Right atrium auricular region (tissue), 2 donors: Measurements from ENCODE around the gene ADRA2A. TPM values are rescaled to one million over a fixed set of nuclear protein-coding genes. Genes with fewer than 3 reads are reported as not detected.
A peak's percentile ranks its signal among the peaks of the same experiment; 100 is the strongest.

Experiments
- DNase-seq: peaks from one replicate; pipeline ENCODE4 v3.0.0-alpha.2; 2019; ENCODE audit warnings: low spot score
- H3K27ac ChIP-seq, 2 donors: fragments of 200-600 bp; sonication (generic); 1 replicate in 1 of 2; 2 replicates in 1 of 2; pipeline ENCODE4 v1.5.1; 2016 to 2019
- H3K27me3 ChIP-seq, 2 donors: fragments of 200-600 bp; sonication (generic); one replicate each; pipeline versions ENCODE4 v1.5.1 to v1.6.0; 2017 to 2019
- H3K36me3 ChIP-seq: fragments of 200-600 bp; sonication (generic); one replicate; pipeline ENCODE4 v1.5.1; 2016
- H3K4me1 ChIP-seq, 2 donors: fragments of 200-600 bp; sonication (generic); one replicate each; pipeline versions ENCODE4 v1.5.1 to v1.6.0; 2017 to 2019
- H3K4me3 ChIP-seq, 2 donors: fragments of 200-600 bp; sonication (generic); 1 replicate in 1 of 2; 2 replicates in 1 of 2; pipeline ENCODE4 v1.5.1; 2017 to 2019; ENCODE audit warnings: mild to moderate bottlenecking in 1 of 2, moderate library complexity in 1 of 2
- H3K9me3 ChIP-seq, 2 donors: fragments of 200-600 bp; sonication (generic); one replicate each; pipeline ENCODE4 v1.5.1; 2019
- total RNA-seq, 2 donors: library from RNA; depleted of rRNA; stranded (reverse); fragments of >200 nt; gene quantifications; one replicate each; pipeline ENCODE4 v1.1.0, GENCODE V29; 2016
- TF ChIP-seq, protein P1 (sequence below), 2 donors: fragments of 200-600 bp; sonication (generic); IDR thresholded peaks; one replicate each; pipeline ENCODE4 v1.5.1; 2019; ENCODE audit warnings: antibody characterized with exemption in 2 of 2

Gene ADRA2A
- total RNA-seq: 1 to 10 TPM; 1.2 to 1.4 TPM

DNA sequence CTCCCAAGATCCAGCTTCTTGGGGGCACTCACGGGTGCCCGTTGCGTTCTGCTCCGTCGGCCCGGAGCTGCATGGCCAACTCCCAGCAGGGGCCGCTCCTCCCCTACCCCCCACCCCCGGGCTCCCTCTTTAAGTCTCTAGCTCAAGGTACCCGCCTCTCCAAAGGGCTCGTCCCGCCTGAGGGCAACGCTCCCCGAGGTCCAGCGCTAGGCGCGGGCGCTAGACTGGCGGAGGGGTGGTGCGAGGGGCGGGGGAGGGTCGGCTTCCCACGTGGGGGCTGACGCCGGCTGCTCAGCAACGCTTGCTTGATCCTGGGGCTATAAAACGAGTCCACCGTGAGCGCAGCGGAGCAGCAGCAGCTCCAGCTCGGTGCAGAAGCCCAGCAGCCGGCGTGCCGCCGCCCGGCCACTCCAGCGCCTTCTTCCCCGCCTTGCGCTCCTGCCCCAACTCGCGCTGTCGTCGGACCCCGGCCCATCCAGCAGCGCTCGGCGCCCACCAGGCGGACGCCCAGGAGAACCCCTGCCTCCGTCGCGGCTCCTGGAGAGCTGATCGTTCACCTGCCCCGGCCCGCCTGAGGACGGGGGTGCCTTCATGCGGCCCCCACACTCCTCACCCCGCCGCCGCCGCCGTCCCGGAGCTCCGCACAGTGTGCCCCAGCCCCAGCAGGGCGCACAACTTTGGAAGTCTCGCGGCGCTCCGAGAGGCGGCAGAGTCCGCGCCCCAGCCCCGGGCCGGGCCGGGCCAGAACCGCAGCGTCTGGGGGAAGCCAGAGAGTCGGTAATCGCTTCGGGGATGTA lies at the start of gene ADRA2A:
Gene ADRA2A, plus strand, starts transcription at position 348 of the 797 bp plus-strand sequence. CDS start 968 bp downstream, outside the sequence.
- H3K9me3 ChIP-seq: no peaks in the 10 kb centered on the region
- DNase-seq: no peak
- H3K27ac ChIP-seq: peak within 1 kb of the TSS in 1 of 2 donors; percentile 48
- no peaks in the 10 kb centered on the region for H3K36me3 ChIP-seq
- TF ChIP-seq, protein P1, sequence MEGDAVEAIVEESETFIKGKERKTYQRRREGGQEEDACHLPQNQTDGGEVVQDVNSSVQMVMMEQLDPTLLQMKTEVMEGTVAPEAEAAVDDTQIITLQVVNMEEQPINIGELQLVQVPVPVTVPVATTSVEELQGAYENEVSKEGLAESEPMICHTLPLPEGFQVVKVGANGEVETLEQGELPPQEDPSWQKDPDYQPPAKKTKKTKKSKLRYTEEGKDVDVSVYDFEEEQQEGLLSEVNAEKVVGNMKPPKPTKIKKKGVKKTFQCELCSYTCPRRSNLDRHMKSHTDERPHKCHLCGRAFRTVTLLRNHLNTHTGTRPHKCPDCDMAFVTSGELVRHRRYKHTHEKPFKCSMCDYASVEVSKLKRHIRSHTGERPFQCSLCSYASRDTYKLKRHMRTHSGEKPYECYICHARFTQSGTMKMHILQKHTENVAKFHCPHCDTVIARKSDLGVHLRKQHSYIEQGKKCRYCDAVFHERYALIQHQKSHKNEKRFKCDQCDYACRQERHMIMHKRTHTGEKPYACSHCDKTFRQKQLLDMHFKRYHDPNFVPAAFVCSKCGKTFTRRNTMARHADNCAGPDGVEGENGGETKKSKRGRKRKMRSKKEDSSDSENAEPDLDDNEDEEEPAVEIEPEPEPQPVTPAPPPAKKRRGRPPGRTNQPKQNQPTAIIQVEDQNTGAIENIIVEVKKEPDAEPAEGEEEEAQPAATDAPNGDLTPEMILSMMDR (IDR thresholded peaks at IDR 0.05): no peak
- H3K4me1 ChIP-seq: peaks cover 0 to 31% of the 10 kb centered on the region in 2 donors
- peak within 1 kb of the TSS; percentile 33 to 55 for H3K4me3 ChIP-seq
- H3K27me3 ChIP-seq: peaks cover 16 to 30% of the 10 kb centered on the region in 2 donors

DNA sequence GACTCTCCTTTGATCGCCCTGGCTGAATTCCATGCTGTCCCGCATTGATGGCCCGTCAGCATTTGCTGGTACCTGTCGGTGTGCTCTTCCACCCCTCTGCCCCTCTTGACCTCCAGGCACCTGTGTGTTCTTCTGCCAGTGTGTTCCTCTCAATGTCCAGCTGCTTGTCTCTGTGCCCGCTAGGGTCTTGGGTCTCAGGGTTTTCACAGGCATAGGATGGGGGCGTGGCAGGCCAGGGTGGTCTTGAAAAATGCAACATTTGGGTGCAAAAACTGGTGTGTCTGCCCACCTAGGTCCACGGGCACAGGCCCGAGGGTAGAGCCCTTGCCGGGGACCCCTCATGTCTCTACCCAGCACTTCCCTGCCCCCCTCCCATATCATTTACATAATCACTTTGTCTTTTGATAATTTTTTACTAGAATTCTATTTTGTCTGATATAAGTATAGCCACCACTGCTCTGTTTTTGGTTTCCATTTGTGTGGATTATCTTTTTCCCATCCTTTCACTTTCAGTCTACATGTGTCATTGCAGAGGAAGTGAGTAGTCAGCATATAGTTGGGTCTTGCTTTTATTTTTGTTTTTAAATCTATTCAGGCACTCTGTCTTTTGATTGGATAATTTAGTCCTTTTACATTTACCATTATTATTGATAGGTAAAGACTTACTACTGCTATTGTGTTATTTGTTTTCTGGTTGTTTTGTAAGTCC lies 46.6 kb upstream of the ADRA2A start:
- Histone ChIP-seq H3K4me1 (no peaks in the 10 kb centered on the region), H3K9me3 (no peaks in the 10 kb centered on the region), H3K27me3 (no peaks in the 10 kb centered on the region), H3K4me3 (no peak overlapping the region), H3K27ac (no peak overlapping the region), H3K36me3 (no peaks in the 10 kb centered on the region)
- TF ChIP-seq, protein P1 (IDR thresholded peaks at IDR 0.05): no peak
- no peak for DNase-seq

DNA sequence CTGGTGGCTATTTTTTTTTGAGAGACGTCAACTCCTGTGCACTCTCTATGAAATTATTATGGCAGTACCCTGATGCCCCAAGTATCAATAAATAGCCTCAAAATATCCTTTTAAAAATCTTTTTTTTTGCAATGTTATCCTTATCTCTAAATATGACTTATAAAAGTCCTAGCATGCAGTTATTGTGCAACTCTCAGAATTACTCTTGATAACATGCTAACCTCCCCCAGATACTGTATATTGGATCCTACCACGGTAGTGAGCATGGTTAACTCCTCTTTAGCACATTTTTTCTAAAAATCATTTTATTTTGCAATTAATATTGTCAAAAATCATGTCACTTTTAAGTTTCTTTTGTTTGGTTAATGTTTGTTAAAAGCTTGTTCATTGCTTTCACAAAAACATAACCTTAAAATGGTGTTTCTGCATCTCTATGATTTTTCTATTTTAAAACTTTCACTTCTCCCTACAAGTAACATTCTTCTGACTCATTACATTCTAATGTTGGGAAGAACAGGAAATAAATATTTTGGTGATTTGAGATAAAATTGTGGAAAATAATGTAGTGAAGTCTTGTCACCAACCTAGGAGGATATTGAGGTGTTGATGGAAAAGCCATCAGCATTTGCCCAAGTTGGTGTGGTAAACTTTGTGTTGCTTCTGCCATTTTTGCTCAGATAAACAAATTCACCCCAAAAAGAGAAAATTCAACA lies 42.1 kb upstream of the ADRA2A start:
- Histone ChIP-seq H3K27ac (no peak overlapping the region), H3K4me1 (no peaks in the 10 kb centered on the region), H3K9me3 (peaks cover 0 to 13% of the 10 kb centered on the region in 2 donors), H3K36me3 (no peaks in the 10 kb centered on the region), H3K4me3 (no peak overlapping the region), H3K27me3 (no peaks in the 10 kb centered on the region)
- TF ChIP-seq, protein P1 (IDR thresholded peaks at IDR 0.05): no peak
- DNase-seq: no peak

DNA sequence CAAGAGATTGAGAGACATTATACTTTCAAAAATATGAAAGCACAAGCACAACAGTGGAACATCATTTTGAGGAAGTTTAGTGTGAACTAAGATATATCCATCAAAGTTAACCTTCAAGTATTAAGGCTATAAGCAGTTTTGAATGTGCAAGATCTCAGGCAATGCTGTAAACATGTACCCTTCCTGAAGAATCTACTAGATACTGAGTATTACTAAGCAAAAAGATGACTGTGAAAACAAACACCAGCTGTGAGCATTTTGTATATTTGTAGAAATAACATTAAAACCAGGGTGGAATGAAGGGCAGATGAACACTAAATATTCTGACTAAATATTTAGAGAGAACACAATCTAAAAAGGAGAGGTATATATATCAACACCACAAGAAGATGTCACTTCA lies 41.3 kb upstream of the ADRA2A start:
- Histone ChIP-seq H3K36me3 (no peaks in the 10 kb centered on the region), H3K9me3 (peaks cover 0 to 21% of the 10 kb centered on the region in 2 donors), H3K4me1 (no peaks in the 10 kb centered on the region), H3K4me3 (no peak overlapping the region), H3K27me3 (no peaks in the 10 kb centered on the region), H3K27ac (no peak overlapping the region)
- DNase-seq: no peak
- TF ChIP-seq, protein P1 (IDR thresholded peaks at IDR 0.05): no peak

DNA sequence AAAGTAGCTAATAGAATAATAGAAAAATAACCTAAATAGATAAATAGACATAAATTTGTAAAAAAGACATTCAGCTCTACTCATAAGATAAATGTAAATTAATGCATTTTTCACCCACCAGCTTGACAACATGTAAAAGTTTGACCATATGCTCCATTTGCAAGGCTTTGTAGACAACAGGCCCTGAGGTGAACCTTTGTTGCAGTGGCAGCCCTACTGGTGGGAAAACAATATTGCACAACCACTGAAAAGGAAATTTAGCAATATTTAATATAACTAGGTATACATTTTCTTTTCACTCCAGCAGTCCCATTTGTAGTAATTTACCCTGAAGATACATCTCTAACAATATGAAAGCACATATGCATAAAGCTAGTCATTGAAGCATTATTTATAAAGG lies 39.0 kb upstream of the ADRA2A start:
- TF ChIP-seq, protein P1 (IDR thresholded peaks at IDR 0.05): no peak
- H3K4me3 ChIP-seq: no peak overlapping the region
- H3K27me3 ChIP-seq: no peaks in the 10 kb centered on the region
- H3K27ac ChIP-seq: no peak overlapping the region
- DNase-seq: no peak
- H3K4me1 ChIP-seq: no peaks in the 10 kb centered on the region
- H3K36me3 ChIP-seq: no peaks in the 10 kb centered on the region
- H3K9me3 ChIP-seq: peaks cover 0 to 42% of the 10 kb centered on the region in 2 donors
